K562 (cell line): Measurements from ENCODE around the gene GABRR1. TPM values are rescaled to one million over a fixed set of nuclear protein-coding genes. Genes with fewer than 3 reads are reported as not detected.

Source experiments
- ATAC-seq: fragments of 200-7000 bp; cut with Tn5 transposase; 3 replicates; pipeline ENCODE4 v1.9.1; 2020; ENCODE audit warnings: moderate library complexity
- BruUV-seq: library from RNA; stranded (reverse); fragments of 400-500 nt; replicated peaks from 2 replicates; lab custom pipeline; 2021; lab: Mats Ljungman, UMichigan
- CTCF ChIA-PET: fragments of 300-600 bp; formaldehyde crosslinking; extraction: SDS; loops from one replicate; lab custom pipeline; 2021; ENCODE audit warnings: low intra/inter-chr PET ratio; lab: Yijun Ruan, JAX
- POLR2A ChIA-PET: fragments of 300-600, 350-650 bp; sonication (Branson Sonifier 250); formaldehyde crosslinking; extraction: SDS; loops from one replicate; lab custom pipeline; 2021; ENCODE audit warnings: antibody characterized with exemption, inconsistent platforms; lab: Yijun Ruan, JAX
- DNase-seq, 4 experiments: peaks; one replicate each; pipeline versions ENCODE4 v3.0.0 to v3.0.0-alpha.2; 2011 to 2018; ENCODE audit warnings: low spot score in 3 of 4, mixed read lengths in 3 of 4; ENCODE audit errors: extremely low read depth in 1 of 4
- FAIRE-seq: peaks from 2 replicates; lab custom pipeline; 2011; peaks lifted over from hg19 to GRCh38; lab: Jason Lieb, UNC
- H2AFZ ChIP-seq: 2 replicates; pipeline ENCODE4 v1.6.0; 2011; ENCODE audit warnings: low read depth, low read length, control low read depth, inconsistent platforms
- H3K27ac ChIP-seq: fragments of 200-600 bp; 3 replicates; pipeline ENCODE4 v1.8.0; 2011; ENCODE audit warnings: low read depth, mild to moderate bottlenecking, control low read depth, inconsistent platforms, low read length, moderate library complexity, mixed read lengths; ENCODE audit errors: extremely low read depth
- H3K27me3 ChIP-seq, 2 experiments: fragments of 300-600 bp in 1 of 2; 2 replicates in 1 of 2; 3 replicates in 1 of 2; pipeline versions ENCODE4 v1.6.0 to v1.8.0; 2011; ENCODE audit warnings: inconsistent platforms in 2 of 2, low read length in 2 of 2, mild to moderate bottlenecking in 1 of 2, mixed read lengths in 1 of 2, moderate library complexity in 1 of 2; ENCODE audit not compliant: control insufficient read depth in 2 of 2, insufficient read depth in 2 of 2
- H3K36me3 ChIP-seq: fragments of 300-600 bp; 3 replicates; pipeline ENCODE4 v1.8.0; 2011; ENCODE audit warnings: mild to moderate bottlenecking, low read length, inconsistent platforms; ENCODE audit not compliant: control insufficient read depth, insufficient read depth
- H3K4me1 ChIP-seq, 2 experiments: fragments of 200-600 bp in 1 of 2; replicated peaks in 1 of 2; 2 replicates in 1 of 2; 3 replicates in 1 of 2; pipeline versions ENCODE4 v1.5.1 to v1.8.0; 2011; ENCODE audit warnings: inconsistent platforms in 2 of 2, low read length in 2 of 2, mild to moderate bottlenecking in 1 of 2, mixed read lengths in 1 of 2, moderate library complexity in 1 of 2; ENCODE audit not compliant: control insufficient read depth in 2 of 2, insufficient read depth in 2 of 2
- H3K4me2 ChIP-seq: 2 replicates; pipeline ENCODE4 v1.6.1; 2011; ENCODE audit warnings: low read length, control low read depth, inconsistent platforms, mixed read lengths; ENCODE audit not compliant: insufficient read depth
- H3K4me3 ChIP-seq: fragments of 200-600 bp; sonication (generic), shearing (Covaris generic); 2 replicates; pipeline ENCODE4 v1.5.1; 2016; ENCODE audit warnings: control low read depth, inconsistent platforms
- H3K79me2 ChIP-seq: fragments of 200-600 bp; 3 replicates; pipeline ENCODE4 v1.8.0; 2011; ENCODE audit warnings: low read length, inconsistent platforms; ENCODE audit not compliant: control insufficient read depth, insufficient read depth
- H3K9ac ChIP-seq, 2 experiments: 2 replicates each; pipeline versions ENCODE4 v1.6.0 to v1.6.1; 2011; ENCODE audit warnings: low read depth in 2 of 2, low read length in 2 of 2, control low read depth in 1 of 2, inconsistent platforms in 1 of 2, mild to moderate bottlenecking in 1 of 2, mixed read lengths in 1 of 2; ENCODE audit not compliant: insufficient read depth in 1 of 2
- H3K9me1 ChIP-seq: one replicate; pipeline ENCODE4 v1.6.0; 2011; ENCODE audit warnings: inconsistent platforms, mild to moderate bottlenecking, low read length, moderate library complexity; ENCODE audit not compliant: control insufficient read depth, insufficient read depth
- H3K9me3 ChIP-seq: replicated peaks from 2 replicates; pipeline ENCODE4 v1.5.1; 2011; ENCODE audit warnings: low read depth, low read length, inconsistent platforms; ENCODE audit not compliant: control insufficient read depth, insufficient read depth
- H4K20me1 ChIP-seq: replicated peaks from 2 replicates; pipeline ENCODE4 v1.6.1; 2011; ENCODE audit warnings: low read length, inconsistent platforms, mixed read lengths; ENCODE audit not compliant: control insufficient read depth, insufficient read depth
- ARHGAP35 ChIP-seq: fragments of 450-650 bp; IDR thresholded peaks from 2 replicates; pipeline ENCODE4 v1.6.1; 2018; ENCODE audit not compliant: partially characterized antibody
- ATF7 ChIP-seq: fragments of 450-650 bp; IDR thresholded peaks from 2 replicates; pipeline ENCODE4 v1.7.1; 2014; ENCODE audit warnings: mild to moderate bottlenecking, moderate library complexity
- CC2D1A ChIP-seq: fragments of 450-650 bp; IDR thresholded peaks from 2 replicates; pipeline ENCODE4 v1.6.1; 2017; ENCODE audit warnings: mild to moderate bottlenecking
- GABPA ChIP-seq: fragments of 200-800 bp; sonication (Bioruptor generic); conservative IDR thresholded peaks from 2 replicates; pipeline ENCODE4 v1.6.1; 2016; ENCODE audit warnings: low read depth, missing genetic modification characterization, missing compliant biosample characterization
- HDAC2 ChIP-seq: fragments of 450-650 bp; IDR thresholded peaks from 2 replicates; pipeline ENCODE4 v1.6.1; 2016; ENCODE audit warnings: mild to moderate bottlenecking
- HOXB6 ChIP-seq: fragments of 250-450 bp; sonication (Bioruptor Pico); IDR thresholded peaks from 2 replicates; pipeline ENCODE4 v1.5.1; 2022; ENCODE audit warnings: mild to moderate bottlenecking, borderline replicate concordance
- RFX5 ChIP-seq: IDR thresholded peaks from 2 replicates; pipeline ENCODE4 v1.6.1; 2011; ENCODE audit warnings: low read depth, mild to moderate bottlenecking, improper control_type of control experiment, low read length
- STAT5B ChIP-seq: fragments of 250-450 bp; sonication (Bioruptor Pico); IDR thresholded peaks from 2 replicates; pipeline ENCODE4 v1.8.0; 2021; ENCODE audit warnings: mild to moderate bottlenecking, inconsistent platforms
- ZNF143 ChIP-seq: sonication (generic); formaldehyde crosslinking; IDR thresholded peaks from 2 replicates; pipeline ENCODE4 v1.9.0; 2022; ENCODE audit warnings: mild to moderate bottlenecking, missing genetic modification reagents
- ZNF830 ChIP-seq: fragments of 250-450 bp; sonication (Bioruptor Pico); IDR thresholded peaks from 2 replicates; pipeline ENCODE4 v1.5.0; 2021; ENCODE audit warnings: mild to moderate bottlenecking
- WGBS: fragments of 100-300 bp; shearing (Covaris generic); methylation state at CpG from one replicate; pipeline ENCODE4 v1.1.6; 2016; ENCODE audit warnings: low coverage, mixed read lengths; ENCODE audit not compliant: insufficient coverage; ENCODE audit errors: missing lambda C conversion rate; 5-methylcytosine and 5-hydroxymethylcytosine counted together
- in situ Hi-C: fragments of 300-500 bp; cut with MboI; formaldehyde crosslinking; loops from 4 replicates; pipeline ENCODE4 v1.15.0; 2018; ENCODE audit warnings: inconsistent platforms, mixed read lengths
- intact Hi-C: fragments of 100-400 bp; cut with micrococcal nuclease; formaldehyde crosslinking; loops from 2 replicates; pipeline ENCODE4 v1.14.2; 2022
- polyA plus RNA-seq, 8 experiments: library from polyadenylated mRNA; depleted of rRNA in 4 of 8; stranded (reverse) in 5 of 8; unstranded in 3 of 8; fragments of >200 nt; fragmentation: Nextera tagmentation in 2 of 8; fragmentation: Illumina TruSeq in 1 of 8; extraction: Ambion mirVana in 2 of 8; extraction: Trizol in 1 of 8; gene quantifications; 2 replicates each; pipeline versions ENCODE4 v1.2.1 to v1.2.3, GENCODE V29; 2011 to 2014; ENCODE audit warnings: inconsistent platforms in 1 of 8, missing spikeins in 1 of 8
- total RNA-seq, 7 experiments: library from RNA; depleted of rRNA in 6 of 7; stranded (reverse); fragments of >200 nt in 6 of 7; fragmentation: Illumina TruSeq in 2 of 7; extraction: Trizol in 2 of 7; gene quantifications; 2 replicates each; pipeline versions ENCODE4 v1.2.1 to v1.2.3, GENCODE V29; 2011 to 2021; ENCODE audit warnings: low replicate concordance in 1 of 7
- TF ChIP-seq, protein P1 (sequence below): fragments of 250-450 bp; sonication (Bioruptor Pico); IDR thresholded peaks from 2 replicates; pipeline ENCODE4 v1.4.0; 2020; ENCODE audit warnings: mild to moderate bottlenecking
- TF ChIP-seq, protein P2 (sequence below): fragments of 250-450 bp; sonication (Bioruptor Pico); IDR thresholded peaks from 2 replicates; pipeline ENCODE4 v1.4.0; 2020

The GABRR1 gene
- total and polyA plus RNA-seq, 9 of the 15 experiments (the other 6 are each of a cell fraction or from before 2014, with no cell fraction given), result not detected

GRCh38 chr6:89222712-89223039 lies 5.5 kb upstream of the GABRR1 start:
- Histone ChIP-seq H3K27ac (no peak overlapping the region), H4K20me1 (no peaks in the 10 kb centered on the region), H3K4me2 (no peak overlapping the region), H3K36me3 (no peaks in the 10 kb centered on the region), H3K4me1 (no peaks in the 10 kb centered on the region)
- FAIRE-seq (no peak), ATAC-seq (no peak)
- BruUV-seq, result no TSS peak
- 0% methylated on average over 4 of the region's 4 CpGs for WGBS
- intact Hi-C loops, result no loop called here
- POLR2A ChIA-PET, result no interaction called here
- TF ChIP-seq HOXB6 (no peak), ATF7 (no peak), ZNF143 (CRISPR knock-in tag) (no peak), CC2D1A (no peak), ARHGAP35 (no peak), ZNF830 (CRISPR knock-in tag) (no peak), HDAC2 (no peak), RFX5 (no peak), STAT5B (CRISPR knock-in tag) (no peak), GABPA (tag) (no peak)
- TF ChIP-seq, protein P1, sequence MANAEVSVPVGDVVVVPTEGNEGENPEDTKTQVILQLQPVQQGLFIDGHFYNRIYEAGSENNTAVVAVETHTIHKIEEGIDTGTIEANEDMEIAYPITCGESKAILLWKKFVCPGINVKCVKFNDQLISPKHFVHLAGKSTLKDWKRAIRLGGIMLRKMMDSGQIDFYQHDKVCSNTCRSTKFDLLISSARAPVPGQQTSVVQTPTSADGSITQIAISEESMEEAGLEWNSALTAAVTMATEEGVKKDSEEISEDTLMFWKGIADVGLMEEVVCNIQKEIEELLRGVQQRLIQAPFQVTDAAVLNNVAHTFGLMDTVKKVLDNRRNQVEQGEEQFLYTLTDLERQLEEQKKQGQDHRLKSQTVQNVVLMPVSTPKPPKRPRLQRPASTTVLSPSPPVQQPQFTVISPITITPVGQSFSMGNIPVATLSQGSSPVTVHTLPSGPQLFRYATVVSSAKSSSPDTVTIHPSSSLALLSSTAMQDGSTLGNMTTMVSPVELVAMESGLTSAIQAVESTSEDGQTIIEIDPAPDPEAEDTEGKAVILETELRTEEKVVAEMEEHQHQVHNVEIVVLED (CRISPR knock-in tag), result no peak
- TF ChIP-seq, protein P2, sequence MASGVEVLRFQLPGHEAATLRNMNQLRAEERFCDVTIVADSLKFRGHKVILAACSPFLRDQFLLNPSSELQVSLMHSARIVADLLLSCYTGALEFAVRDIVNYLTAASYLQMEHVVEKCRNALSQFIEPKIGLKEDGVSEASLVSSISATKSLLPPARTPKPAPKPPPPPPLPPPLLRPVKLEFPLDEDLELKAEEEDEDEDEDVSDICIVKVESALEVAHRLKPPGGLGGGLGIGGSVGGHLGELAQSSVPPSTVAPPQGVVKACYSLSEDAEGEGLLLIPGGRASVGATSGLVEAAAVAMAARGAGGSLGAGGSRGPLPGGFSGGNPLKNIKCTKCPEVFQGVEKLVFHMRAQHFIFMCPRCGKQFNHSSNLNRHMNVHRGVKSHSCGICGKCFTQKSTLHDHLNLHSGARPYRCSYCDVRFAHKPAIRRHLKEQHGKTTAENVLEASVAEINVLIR (CRISPR knock-in tag), result no peak
- TF ChIP-seq, all 486 proteins: peak for 0
- H3K9me1 ChIP-seq, result no peaks in the 10 kb centered on the region
- in situ Hi-C loops, result no loop called here
- no peak for DNase-seq
- no peak overlapping the region for H2AFZ ChIP-seq
- H3K79me2 ChIP-seq, result no peaks in the 10 kb centered on the region
- H3K9ac ChIP-seq, result no peak overlapping the region
- CTCF ChIA-PET, result no interaction called here
- H3K4me3 ChIP-seq, result no peak overlapping the region
- peaks cover 11 to 18% of the 10 kb centered on the region in 2 experiments; a peak in 4 of 5 replicates for H3K27me3 ChIP-seq
- H3K9me3 ChIP-seq, result no peaks in the 10 kb centered on the region
